Choroid plexus epithelial cell (primary cell): ENCODE results near the gene SGCE.

Experiments used
- DNase-seq: peaks from one replicate; pipeline ENCODE4 v3.0.0-alpha.2; 2010; ENCODE audit warnings: low read depth
- H3K4me3 ChIP-seq: 2 replicates; pipeline ENCODE4 v1.5.1; 2011; ENCODE audit warnings: low read depth, mild to moderate bottlenecking, control low read depth, low read length, moderate library complexity
- CTCF ChIP-seq: conservative IDR thresholded peaks from 2 replicates; pipeline ENCODE4 v1.5.1; 2011; ENCODE audit warnings: low read depth, mild to moderate bottlenecking, control low read depth, inconsistent platforms, low read length, moderate library complexity

The SGCE gene

GRCh38 chr7:94561841-94562514 lies 94.0 kb downstream of the SGCE start:
- TF ChIP-seq CTCF, result no peak
- no peak overlapping the region for H3K4me3 ChIP-seq
- peak; percentile 71 for DNase-seq

- TF ChIP-seq CTCF, result no peak
- no peak overlapping the region for H3K4me3 ChIP-seq
- no peak for DNase-seq
Observed at GRCh38 chr7:94559972-94560371, 96.0 kb downstream of the SGCE start.

DNA sequence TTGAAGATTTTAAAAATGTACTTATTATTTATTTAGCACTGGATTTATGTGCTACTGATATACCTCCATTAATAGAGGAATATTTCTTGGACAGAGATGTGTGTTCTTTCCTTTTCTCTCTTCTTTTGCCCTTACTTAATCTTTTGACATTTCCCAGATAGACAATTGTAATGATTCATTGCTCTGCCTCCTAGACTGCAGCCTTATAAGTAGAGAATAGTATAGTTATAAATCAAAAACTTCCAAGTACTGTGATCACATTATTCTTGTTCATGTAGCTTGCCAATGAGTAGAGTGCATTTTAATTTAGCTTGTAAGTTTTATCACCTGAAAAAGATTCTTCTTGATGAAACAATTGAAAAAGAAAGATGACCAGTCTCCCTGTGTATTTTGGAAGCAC lies 98.7 kb downstream of the SGCE start:
- no peak for TF ChIP-seq CTCF
- no peak overlapping the region for H3K4me3 ChIP-seq
- DNase-seq, result no peak

GRCh38 chr7:94556028-94556427 lies 99.9 kb downstream of the SGCE start:
- H3K4me3 ChIP-seq, result no peak overlapping the region
- TF ChIP-seq CTCF, result no peak
- no peak for DNase-seq

DNA sequence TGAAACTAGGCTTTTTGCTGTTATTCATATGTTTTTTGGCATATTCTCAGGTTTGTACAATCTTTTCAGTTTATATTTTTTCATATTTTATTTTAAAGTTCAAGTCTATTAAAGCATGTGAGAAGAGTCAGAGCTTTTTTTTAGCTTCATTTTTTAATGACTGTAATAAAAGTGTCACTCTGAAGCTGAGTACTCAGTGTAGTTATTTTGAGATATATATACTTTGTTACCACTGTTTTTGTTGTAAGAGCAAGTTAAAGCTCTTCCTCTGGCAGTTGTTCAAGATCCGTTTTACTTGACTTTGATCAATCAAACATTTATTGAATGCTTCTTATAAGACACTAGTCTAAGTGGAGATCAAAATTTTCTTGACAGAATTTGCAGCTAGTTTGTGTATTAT lies 108.8 kb downstream of the SGCE start:
- DNase-seq, result no peak
- no peak for TF ChIP-seq CTCF
- no peak overlapping the region for H3K4me3 ChIP-seq

- DNase-seq, result peak; percentile 33
- no peak overlapping the region for H3K4me3 ChIP-seq
- no peak for TF ChIP-seq CTCF
Observed at GRCh38 chr7:94540428-94540827, 115.5 kb downstream of the SGCE start.
